HUDEP-2 (cell line): Measurements from ENCODE around the gene FOXA3.
"Not testable (repeated sequence)": the region's sequence is repeated elsewhere in the genome, so short reads cannot be mapped to it uniquely, and the experiment has no call there.

Experiments
- DNase-seq, 76 experiments: peaks; one replicate each; lab custom pipeline; 2025; ENCODE audit not compliant: unreplicated experiment in 76 of 76; lab: John Stamatoyannopoulos, UW

The FOXA3 gene

DNA sequence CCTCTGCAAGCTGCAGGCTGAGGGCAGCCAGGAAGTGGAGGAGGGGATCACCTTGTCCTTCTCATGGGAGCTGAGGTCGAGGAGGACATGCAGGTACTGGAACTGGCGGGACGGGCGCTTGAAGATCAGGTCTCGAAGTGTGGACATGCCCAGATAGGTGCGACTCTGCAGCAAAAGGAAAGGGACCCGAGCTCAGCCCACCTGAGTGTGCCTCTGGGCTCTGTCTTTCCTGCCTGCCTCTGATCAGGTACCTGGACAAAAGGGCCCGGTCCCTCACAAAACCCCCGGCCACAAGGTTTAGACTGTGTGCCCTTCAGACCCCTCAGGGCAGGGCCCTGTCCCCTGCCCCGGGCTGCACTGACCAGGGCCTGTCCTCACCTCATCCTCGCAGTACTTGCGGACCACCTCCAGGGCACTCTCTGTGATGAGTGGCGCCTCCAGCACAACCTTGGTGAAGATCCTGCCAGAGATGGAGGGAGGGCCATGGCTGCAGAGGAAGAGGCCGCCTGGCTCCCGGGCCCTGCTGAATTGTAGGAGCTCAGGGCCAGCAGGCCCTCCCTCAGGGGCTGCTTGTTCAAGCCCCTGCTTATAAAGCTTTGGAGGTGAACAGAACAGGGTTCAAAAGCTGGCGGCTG is 36.5 kb upstream of the FOXA3 start:
- no peak for DNase-seq

DNA sequence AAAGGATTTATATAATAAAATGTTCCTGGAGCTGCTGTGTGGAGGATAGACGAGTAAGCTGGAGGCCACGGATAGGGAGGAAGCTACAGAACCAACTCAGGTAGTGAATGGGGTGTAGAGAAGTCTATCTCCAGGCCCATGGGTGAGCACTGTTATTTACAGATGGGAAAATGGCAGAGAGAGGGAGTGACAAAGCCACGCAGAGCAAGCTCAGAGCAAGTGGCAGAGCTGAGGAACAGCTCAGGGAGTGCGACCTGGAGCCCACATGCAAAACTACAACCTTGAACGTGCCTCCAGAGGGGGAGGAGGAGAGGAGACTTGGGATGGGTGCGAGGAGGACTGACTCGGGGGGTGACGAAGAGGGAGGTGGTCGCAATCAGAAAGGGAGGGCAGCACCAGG is 35.6 kb upstream of the FOXA3 start:
- DNase-seq = no peak

DNA sequence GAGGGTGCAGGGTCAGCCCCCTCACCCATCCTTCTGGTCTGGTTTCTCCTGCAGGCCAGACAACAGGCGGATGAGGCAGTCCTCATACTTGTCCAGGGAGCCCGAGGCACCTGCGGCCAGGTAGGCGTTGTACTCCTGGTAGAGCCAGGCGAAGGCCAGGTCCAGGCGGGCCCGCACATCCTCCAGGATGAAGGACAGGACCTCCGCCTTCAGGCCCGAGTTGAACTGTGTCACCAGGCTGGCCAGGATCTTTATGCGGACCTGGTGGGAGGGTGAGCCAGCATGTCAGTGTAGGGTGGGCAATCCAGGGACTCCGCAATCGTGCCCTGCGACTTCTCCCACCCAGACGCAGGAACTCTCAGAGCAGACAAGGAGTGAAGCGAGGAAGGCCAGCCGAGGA is 35.2 kb upstream of the FOXA3 start:
- DNase-seq = no peak

DNA sequence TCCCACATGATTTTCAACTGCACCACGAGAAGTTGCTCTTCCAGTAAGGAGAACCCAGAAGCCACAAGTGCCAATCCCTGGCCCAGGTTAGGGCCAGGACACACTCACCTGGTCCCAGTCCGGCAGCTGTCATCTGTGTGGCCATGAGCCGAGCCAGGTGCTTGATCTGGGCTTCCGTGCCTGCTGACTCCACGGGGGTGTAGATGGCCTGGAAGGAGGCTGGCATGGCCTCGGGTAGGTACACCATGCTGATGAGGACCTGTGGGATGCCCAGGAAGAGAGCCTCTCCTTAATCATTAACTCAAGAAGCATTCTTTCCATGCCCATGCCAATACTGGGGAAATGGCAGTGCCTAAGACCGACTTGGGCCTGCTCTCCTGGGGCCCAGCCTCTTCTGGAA is 29.2 kb upstream of the FOXA3 start:
- no peak for DNase-seq

DNA sequence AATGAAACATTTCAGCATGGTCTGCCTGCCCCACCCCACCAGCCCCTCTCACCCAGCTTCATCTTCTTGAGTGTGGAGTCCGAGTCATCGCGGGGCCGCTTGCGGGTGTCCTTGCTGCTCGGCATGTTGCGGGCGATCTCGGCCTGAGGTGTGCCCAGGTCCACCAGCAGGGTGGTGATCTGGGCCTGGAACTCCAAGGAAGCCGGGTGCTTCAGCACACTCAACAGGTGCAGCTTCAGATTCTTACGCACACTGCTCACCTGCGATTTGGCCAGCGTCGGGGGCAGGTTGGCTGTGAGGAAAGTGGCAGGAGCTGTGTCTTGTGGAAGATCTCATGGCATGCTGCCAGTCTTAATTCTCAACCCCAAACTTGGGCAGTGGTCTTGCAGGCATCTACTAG is 21.9 kb upstream of the FOXA3 start:
- no peak for DNase-seq

DNA sequence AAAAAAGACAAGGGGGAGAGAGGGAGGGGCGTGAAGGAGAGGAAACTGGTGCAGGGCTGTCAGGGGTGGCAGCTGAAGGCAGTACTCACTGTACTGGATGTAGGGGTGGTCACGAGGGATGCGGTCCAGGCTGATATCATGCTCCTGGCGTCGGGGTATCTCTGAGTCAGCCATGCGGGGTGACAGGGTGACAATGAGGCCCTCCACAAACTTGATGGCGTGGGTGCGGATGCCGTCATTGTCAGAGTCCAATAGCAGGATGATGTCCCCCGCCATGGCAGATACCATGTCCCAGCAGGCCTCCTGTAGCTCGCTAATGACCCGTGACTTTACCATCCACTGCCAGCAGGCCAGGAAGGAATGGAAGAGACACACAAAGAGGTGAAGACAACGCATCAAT is 16.5 kb upstream of the FOXA3 start:
- no peak for DNase-seq

DNA sequence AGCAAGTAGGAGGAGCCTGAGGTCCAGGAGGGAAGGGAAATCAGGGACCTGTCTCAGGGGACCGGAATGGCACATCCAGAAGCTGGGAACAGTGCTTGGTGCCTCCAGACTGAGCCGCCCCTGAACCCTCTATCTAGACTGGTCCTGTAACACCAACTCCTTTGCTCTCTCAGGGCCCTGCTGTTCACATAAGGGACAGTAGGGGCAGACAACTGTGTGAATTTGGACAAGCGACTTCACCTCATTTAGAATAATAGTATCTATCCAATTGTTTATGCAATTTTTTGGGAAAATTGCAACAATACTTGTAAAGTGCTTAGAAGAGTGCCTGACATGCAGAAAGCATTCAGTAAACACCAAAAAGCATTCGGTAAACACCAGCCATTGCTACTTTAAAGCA is 15.2 kb upstream of the FOXA3 start:
- DNase-seq = peak in 1 of 76 experiments; percentile 3

DNA sequence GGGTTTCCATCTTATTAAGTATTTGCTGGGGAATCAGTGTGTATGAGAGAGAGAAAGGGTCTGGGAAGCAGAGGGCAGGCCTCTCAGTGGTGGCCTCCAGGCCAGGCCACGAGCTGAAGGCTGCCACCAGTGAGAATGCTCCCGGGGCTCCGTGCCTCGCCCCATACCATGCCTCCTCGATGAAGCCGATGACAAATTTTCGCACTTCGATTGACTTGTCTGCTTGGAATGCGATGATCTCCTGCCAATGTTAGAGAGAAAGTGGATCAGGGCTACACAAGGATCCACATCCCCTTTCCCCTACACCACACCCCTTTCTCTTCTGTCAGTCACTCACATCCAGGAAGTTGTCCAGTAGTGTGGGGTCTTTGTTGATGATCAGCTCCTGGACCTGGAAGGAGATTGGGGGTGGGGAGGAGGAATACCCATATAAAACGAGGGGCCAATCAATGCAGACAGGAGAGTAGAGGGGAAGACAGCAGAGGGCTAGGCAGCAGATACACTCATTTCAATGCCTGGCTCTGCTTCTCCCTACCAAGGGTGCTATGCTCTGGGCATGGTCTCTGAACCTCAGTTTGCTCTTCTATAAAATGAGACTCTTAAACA is 11.9 kb upstream of the FOXA3 start:
- no peak for DNase-seq

DNA sequence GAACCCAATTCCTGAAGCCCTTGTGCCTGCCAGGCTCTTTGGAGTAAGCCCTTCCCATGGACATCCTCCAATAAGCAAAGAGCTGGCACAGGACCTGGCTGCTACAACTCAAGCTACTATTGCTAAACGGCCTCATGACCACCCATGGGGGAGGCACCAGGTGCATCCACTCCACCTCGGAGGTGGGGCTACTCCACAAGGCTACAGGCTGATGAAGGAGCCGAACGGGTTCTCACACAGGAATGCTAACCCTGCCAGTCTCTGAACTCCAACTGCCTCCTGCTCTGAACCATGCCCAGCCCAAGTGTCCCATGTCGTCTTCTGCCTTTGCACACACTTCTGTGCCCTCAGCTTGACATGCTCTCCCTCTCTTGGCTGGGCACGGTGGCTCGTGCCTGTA is 11.1 kb upstream of the FOXA3 start:
- no peak for DNase-seq

DNA sequence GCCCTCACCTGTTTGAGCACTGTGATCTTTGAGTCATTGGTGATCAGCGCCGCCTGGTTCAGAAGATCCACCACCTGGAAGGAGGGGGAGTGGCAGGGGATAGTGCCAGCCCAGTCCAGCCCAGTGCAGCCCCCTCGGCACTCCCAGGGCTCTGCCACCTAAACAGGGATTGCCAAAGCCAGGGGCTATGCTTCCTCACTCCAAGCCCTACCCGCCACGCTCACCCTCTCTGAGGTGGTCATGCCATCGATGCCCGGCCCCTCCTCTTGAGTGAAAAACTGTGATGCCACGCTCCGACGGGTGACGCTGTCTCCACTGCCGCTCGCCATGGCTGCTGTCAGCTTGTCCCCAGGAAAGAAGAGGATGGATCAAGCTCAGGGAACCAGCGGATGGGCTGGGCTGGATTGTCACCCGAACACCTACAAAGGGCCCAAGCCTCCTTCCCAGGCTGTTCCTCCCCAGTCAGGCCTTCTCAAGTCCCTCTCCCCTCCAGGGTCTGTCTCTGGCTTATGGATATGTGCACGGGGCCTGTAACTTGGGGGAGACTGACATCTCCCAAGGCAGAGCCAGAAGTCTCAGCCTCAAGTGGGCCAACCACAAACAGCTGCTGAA is 9.9 kb upstream of the FOXA3 start:
- no peak for DNase-seq

DNA sequence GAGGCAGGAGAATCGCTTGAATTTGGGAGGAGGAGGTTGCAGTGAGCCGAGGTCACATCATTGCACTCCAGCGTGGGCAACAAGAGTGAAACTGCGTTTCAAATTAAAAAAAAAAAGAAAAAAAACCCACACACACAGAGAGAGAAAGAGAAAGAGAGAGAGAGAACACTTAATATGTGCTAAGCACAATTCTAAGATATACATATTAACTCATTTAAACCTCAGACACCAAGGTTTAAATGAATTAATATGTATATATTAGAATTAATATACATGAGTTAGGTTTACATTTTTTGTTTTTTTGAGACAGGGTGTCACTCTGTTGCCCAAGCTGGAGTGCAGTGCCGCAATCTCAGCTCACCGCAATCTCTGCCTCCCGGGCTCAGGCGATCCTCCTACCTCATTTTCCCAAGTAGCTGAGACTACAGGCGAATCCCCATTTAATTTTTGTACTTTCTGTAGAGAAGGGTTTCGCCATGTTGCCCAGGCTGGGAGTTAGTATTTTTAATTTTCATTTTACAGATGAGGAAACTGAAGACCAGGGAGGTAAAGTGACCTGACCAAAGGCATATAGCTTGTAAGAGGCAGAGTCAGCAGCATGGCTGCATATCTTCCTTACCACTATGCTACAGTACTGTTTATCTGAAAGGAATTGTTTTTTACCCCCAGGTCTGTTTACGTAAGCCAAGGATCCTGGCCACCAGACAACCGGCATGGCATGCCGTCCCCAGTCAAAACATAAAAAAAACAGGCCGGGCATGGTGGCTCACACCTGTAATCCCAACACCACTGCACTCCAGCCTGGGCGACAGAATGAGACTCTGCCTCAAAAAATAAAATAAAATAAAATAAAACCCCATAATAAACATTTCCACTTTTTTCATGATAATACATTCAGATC is 3.5 kb upstream of the FOXA3 start:
- no peak for DNase-seq

DNA sequence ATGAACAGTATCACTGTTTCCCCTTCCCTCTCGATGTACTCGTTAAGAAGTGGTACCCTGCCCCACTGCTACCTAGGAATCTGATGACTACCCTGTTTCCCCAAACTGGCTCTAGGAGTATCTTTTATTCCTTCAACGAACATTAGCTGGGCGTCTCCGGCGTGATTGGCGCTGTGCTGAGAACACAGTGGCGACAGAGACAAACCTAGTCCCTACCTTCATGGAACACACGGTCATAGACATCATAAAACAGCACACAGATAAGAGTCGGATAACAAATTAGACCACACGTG is 1.9 kb upstream of the FOXA3 start:
- peak in 2 of 76 experiments; percentile 61 to 69 for DNase-seq

DNA sequence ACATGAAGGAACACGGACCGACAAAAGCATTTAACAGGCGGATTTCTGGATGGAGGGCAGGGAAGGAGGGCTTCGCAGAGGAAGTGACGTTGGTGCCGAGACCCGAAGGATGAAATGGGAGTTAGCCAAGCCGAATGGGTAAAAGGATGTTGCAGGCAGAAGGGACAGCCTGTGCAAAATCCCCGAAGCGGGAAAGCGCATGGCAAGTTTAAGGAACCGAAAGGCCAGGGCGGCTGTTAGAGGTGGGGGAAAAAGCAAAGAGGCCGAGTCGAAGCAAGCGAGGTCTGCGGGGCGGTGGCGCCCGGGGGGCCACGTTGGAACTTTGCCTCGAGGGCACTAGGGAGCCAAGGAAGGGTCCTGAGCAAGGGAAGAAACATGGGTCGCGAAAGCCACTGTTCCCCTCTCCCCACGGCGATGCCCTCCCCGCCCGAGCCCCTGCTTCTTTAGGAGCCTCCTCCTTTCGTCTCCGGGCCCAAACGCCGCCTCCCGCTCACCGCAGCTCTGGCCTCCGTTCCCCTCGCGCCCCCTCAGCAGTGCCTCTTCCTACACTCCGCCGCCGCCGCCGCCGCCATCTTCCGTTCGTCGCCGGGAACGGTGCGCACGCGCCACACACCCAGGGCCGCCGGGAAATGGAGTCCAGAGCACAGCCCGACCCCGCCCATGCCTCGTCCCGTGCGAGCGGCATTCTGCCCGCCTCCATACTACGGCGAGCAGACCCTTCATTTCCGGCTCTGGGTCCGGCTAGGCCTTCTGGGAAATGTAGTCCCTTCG is 1.4 kb upstream of the FOXA3 start, which contains the start of gene SYMPK:
Gene SYMPK, minus strand, starts transcription at position 584 of the 771 bp plus-strand sequence. CDS start 8,652 bp downstream, outside the sequence.
- DNase-seq = peak; percentile 74 to 100 (median 99)

DNA sequence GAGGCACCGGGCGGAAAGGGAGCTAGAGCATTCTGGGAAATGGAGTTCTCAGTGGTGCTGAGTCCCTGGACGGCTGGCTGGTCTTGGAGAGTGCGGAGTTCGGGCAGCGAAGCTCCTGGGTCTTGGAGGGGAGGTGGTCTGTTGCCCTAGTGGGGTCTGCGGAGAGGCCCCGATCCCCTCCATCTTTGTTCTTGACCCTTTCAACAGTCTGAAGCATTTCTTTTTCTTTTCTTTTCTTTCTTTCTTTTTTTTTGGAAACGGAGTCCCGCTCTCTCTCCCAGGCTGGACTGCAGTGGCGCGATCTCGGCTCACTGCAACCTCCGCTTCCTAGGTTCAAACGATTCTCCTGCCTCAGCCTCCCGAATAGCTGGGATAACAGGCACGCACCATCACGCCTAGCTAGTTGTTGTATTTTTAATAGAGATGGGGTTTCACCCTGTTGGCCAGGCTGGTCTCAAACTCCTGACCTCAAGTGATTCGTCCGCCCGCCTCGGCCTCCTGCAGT is 739 bp upstream of the FOXA3 start:
- peak in 1 of 76 experiments; percentile 92 for DNase-seq

DNA sequence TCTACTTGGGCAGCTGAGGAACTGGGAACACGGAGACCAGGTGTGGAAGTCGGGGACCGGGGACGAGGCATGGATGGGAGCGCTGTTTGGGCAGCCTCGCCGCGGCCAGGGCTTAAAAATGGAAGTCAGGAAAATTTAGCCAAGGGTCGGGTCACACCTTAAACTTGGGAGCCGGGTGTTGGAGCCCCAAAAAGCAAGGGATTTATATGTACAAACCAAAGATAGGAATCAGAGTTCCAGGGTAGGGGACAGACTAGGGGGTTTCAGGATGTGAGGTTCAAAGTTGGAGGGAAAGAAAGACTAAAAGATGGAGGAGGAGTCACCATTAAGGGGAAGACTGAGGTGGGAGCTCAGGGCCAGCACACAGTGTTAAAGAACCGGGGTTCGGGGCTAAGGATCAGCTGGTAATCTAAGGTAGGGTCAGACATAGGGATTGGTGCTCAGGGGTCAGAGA is 530 bp downstream of the FOXA3 start:
- DNase-seq = no peak

DNA sequence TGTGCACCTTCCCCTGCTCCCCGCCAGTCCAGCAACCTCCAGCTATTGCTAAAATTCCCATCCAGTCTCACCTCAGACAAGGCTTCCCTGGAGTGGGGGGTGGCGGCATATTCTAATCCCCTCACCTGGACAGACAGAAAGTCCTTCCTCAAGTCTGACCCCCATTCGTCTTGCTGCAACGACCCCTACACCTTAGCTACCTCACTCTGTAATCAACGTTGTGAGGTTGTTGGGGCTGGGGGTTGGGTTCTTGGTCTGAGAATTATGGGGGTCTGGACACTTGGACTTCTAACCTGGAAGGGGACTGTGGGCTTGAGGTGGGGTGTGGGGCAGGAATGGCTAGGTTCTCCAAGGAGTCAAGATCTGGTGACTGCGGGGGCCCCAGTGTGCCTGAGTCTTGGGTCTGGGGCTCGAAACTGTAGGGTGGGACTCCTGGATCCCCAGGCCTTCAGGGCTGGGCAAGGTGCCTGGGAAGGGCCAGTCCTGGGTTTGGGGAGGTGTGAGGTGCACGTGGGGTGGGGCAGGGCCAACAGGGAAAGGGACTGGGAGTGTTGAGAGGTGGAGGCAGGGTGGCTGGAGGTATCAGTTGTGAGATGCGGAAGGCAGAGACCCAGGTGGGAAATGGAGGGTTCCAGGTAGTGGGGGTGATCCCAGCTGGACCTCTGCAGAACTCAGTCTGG is 1.3 kb downstream of the FOXA3 start:
- no peak for DNase-seq

DNA sequence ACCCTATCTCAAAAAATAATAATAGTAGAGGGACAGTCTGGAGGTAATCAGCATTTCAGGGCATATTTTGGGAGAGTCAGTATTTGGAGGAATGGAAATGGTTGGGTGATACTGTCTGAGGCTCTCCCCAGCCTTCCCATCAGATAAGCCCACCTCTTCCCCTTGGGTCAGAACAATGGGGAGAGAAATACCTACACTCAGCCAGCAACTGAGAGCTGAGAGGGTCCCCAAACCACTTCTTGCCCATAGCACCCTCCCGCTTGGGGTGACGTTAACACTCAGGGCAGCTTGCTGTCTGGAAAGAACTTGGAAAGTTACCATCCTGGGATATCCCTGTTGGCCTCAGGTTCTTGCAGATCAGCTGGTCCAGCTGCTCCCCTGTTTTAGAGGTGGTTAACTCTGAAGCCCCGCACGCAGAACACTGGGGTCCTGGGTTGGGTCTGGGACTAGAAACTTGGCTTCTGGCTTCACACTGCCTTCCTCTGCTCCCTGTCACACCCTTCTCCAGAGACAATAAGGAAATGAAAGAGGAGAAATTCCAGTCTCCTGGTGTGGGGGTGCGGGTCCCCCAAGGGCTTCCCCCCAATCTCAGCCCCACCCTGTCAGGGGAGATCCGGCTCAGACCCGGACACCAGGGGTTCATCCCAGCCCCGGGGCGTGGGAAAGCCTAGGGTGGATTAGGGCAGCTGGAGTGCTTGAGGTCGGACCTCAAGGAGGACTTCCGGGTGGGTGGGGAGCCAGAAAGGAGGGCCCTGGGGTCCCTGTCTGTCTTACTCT is 2.5 kb downstream of the FOXA3 start:
- no peak for DNase-seq

DNA sequence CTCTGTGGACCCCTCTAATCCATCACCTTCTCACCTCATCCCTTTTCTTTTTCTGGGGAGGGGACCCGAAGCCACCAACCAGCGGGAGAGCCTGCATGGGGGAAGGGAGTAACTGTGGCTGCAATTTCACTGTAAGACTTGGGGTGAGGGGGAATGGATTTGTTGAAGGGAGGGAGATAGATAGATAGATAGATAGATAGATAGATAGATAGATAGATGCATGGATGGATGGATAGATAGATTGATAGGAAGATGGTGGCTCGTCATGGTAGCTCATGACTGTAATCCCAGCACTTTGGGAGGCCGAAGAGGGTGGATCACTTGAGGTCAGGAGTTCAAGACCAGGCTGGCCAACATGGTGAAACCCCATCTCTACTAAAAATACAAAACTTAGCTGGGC is 3.1 kb downstream of the FOXA3 start:
- not testable (repeated sequence) for DNase-seq

DNA sequence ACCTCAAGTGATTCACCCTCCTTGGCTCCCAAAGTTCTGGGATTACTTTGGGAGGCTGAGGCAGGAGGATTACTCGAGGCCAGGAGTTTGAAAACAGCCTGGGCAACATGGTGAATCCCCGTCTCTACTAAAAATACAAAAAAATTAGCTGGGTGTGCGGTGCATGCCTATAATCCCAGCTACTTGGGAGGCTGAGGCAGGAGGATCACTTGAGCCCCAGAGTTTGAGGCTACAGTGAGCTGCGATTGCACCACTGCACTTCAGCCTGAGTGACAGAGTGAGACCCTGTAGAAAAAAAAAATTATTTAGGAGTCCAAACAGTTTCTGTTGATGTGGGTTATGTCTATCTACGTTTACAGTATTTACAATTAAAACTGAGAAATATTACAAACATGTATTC is 6.7 kb downstream of the FOXA3 start:
- no peak for DNase-seq
